Chondrocyte (in vitro differentiated cells): ENCODE measurements around the gene NTSR2. TPM values are rescaled to one million over a fixed set of nuclear protein-coding genes. Genes with fewer than 3 reads are reported as not detected.

Experiments
- DNase-seq: peaks from one replicate; pipeline ENCODE4 v3.0.0; 2021; ENCODE audit warnings: mixed read lengths, low spot score
- H3K27ac Mint-ChIP-seq: one replicate; pipeline ENCODE4 v1.8.0; 2021; ENCODE audit warnings: mild to moderate bottlenecking, moderate library complexity, mixed read lengths; ENCODE audit not compliant: unreplicated experiment
- H3K27me3 Mint-ChIP-seq: 2 replicates; pipeline ENCODE4 v1.8.0; 2021; ENCODE audit warnings: low read depth, mixed read lengths
- H3K36me3 Mint-ChIP-seq: 2 replicates; pipeline ENCODE4 v1.8.0; 2021; ENCODE audit warnings: low read depth, mixed read lengths
- H3K4me1 Mint-ChIP-seq: 2 replicates; pipeline ENCODE4 v1.8.0; 2021; ENCODE audit warnings: low read depth, mild to moderate bottlenecking, mixed read lengths
- H3K4me3 Mint-ChIP-seq: one replicate; pipeline ENCODE4 v1.8.0; 2021; ENCODE audit warnings: mild to moderate bottlenecking, moderate library complexity, mixed read lengths; ENCODE audit not compliant: unreplicated experiment
- H3K9me3 Mint-ChIP-seq: 2 replicates; pipeline ENCODE4 v1.8.0; 2021; ENCODE audit warnings: low read depth, mixed read lengths
- CTCF ChIP-seq: fragments of 200-600 bp; sonication (generic); IDR thresholded peaks from 2 replicates; pipeline ENCODE4 v1.5.0; 2021; ENCODE audit warnings: antibody characterized with exemption, mild to moderate bottlenecking, moderate library complexity
- total RNA-seq: library from RNA; stranded (reverse); gene quantifications from 3 replicates; pipeline ENCODE4 v1.2.1, GENCODE V29; 2021

NTSR2 gene
- total RNA-seq, 1 donor from 2014 or later, result not detected

- no peak for TF ChIP-seq CTCF
- Mint-ChIP-seq H3K4me1 (peaks cover 17% of the 10 kb centered on the region), H3K36me3 (peaks cover 2% of the 10 kb centered on the region), H3K27ac (no peak overlapping the region), H3K9me3 (no peaks in the 10 kb centered on the region), H3K27me3 (peaks cover 27% of the 10 kb centered on the region), H3K4me3 (no peak overlapping the region)
- DNase-seq, result no peak
Measured at GRCh38 chr2:11685906-11686470, 16.0 kb upstream of the NTSR2 start.

- peaks cover 2% of the 10 kb centered on the region for H3K36me3 Mint-ChIP-seq
- no peaks in the 10 kb centered on the region for H3K9me3 Mint-ChIP-seq
- H3K27ac Mint-ChIP-seq, result no peak overlapping the region
- no peak for DNase-seq
- H3K4me1 Mint-ChIP-seq, result peaks cover 24% of the 10 kb centered on the region
- H3K27me3 Mint-ChIP-seq, result peaks cover 27% of the 10 kb centered on the region
- no peak overlapping the region for H3K4me3 Mint-ChIP-seq
- TF ChIP-seq CTCF, result no peak
Measured at GRCh38 chr2:11684894-11685460, 15.0 kb upstream of the NTSR2 start.

- no peak for TF ChIP-seq CTCF
- Mint-ChIP-seq H3K4me1 (peaks cover 22% of the 10 kb centered on the region), H3K36me3 (peaks cover 2% of the 10 kb centered on the region), H3K4me3 (no peak overlapping the region), H3K9me3 (no peaks in the 10 kb centered on the region), H3K27ac (no peak overlapping the region), H3K27me3 (peaks cover 33% of the 10 kb centered on the region)
- DNase-seq, result no peak
Measured at GRCh38 chr2:11683966-11684365, 14.0 kb upstream of the NTSR2 start.

GRCh38 chr2:11683476-11683875 is 13.5 kb upstream of the NTSR2 start:
- Mint-ChIP-seq H3K9me3 (no peaks in the 10 kb centered on the region), H3K36me3 (peaks cover 2% of the 10 kb centered on the region), H3K27me3 (peaks cover 38% of the 10 kb centered on the region), H3K4me1 (peaks cover 17% of the 10 kb centered on the region), H3K27ac (no peak overlapping the region), H3K4me3 (no peak overlapping the region)
- no peak for DNase-seq
- no peak for TF ChIP-seq CTCF

GRCh38 chr2:11682590-11682915 is 12.6 kb upstream of the NTSR2 start:
- no peak for TF ChIP-seq CTCF
- Mint-ChIP-seq H3K4me1 (peaks cover 10% of the 10 kb centered on the region), H3K4me3 (no peak overlapping the region), H3K27ac (no peak overlapping the region), H3K27me3 (peaks cover 48% of the 10 kb centered on the region), H3K36me3 (peaks cover 2% of the 10 kb centered on the region), H3K9me3 (no peaks in the 10 kb centered on the region)
- no peak for DNase-seq
